Mesenchymal stem cell (in vitro differentiated cells and primary cell): ENCODE measurements around the gene ZNF292.

Experiments
- DNase-seq: peaks from one replicate; pipeline ENCODE4 v3.0.0-alpha.2; 2013
- H2AFZ ChIP-seq: one replicate; pipeline ENCODE4 v1.6.1; 2013; ENCODE audit warnings: low read depth, mild to moderate bottlenecking, control low read depth, inconsistent platforms, low read length, moderate library complexity
- H2AK5ac ChIP-seq: 2 replicates; pipeline ENCODE4 v1.6.1; 2013; ENCODE audit warnings: low read length, moderate library complexity, mild to moderate bottlenecking, inconsistent platforms; ENCODE audit not compliant: severe bottlenecking
- H2BK120ac ChIP-seq: one replicate; pipeline ENCODE4 v1.6.1; 2013; ENCODE audit warnings: low read depth, mild to moderate bottlenecking, inconsistent platforms, low read length, moderate library complexity
- H2BK12ac ChIP-seq, 2 experiments: one replicate each; pipeline ENCODE4 v1.6.1; 2013; ENCODE audit warnings: inconsistent platforms in 2 of 2, low read length in 2 of 2, mild to moderate bottlenecking in 2 of 2, moderate library complexity in 2 of 2, control low read depth in 1 of 2
- H2BK15ac ChIP-seq: one replicate; pipeline ENCODE4 v1.6.1; 2013; ENCODE audit warnings: mild to moderate bottlenecking, low read depth, inconsistent platforms; ENCODE audit not compliant: poor library complexity, severe bottlenecking
- H2BK5ac ChIP-seq: 2 replicates; pipeline ENCODE4 v1.6.1; 2013; ENCODE audit warnings: low read depth, mild to moderate bottlenecking, low read length, control low read depth, inconsistent platforms; ENCODE audit not compliant: poor library complexity, severe bottlenecking
- H3K14ac ChIP-seq, 2 experiments: one replicate each; pipeline ENCODE4 v1.6.1; 2013; ENCODE audit warnings: inconsistent platforms in 2 of 2, low read length in 2 of 2, control low read depth in 1 of 2, mild to moderate bottlenecking in 1 of 2, moderate library complexity in 1 of 2
- H3K18ac ChIP-seq, 2 experiments: one replicate each; pipeline ENCODE4 v1.6.1; 2013; ENCODE audit warnings: inconsistent platforms in 2 of 2, low read length in 2 of 2, control low read depth in 1 of 2, low read depth in 1 of 2, mild to moderate bottlenecking in 1 of 2
- H3K23ac ChIP-seq, 2 experiments: one replicate each; pipeline ENCODE4 v1.6.1; 2013; ENCODE audit warnings: inconsistent platforms in 2 of 2, low read length in 2 of 2, mild to moderate bottlenecking in 2 of 2, moderate library complexity in 2 of 2, control low read depth in 1 of 2
- H3K27ac ChIP-seq: 2 replicates; pipeline ENCODE4 v1.5.1; 2013; ENCODE audit warnings: mild to moderate bottlenecking, moderate library complexity, low read length, control low read depth, inconsistent platforms; ENCODE audit not compliant: poor library complexity, severe bottlenecking
- H3K27me3 ChIP-seq, 2 experiments: 2 replicates each; pipeline versions ENCODE4 v1.6.1 to v1.7.0; 2013; ENCODE audit warnings: low read length in 2 of 2, mild to moderate bottlenecking in 2 of 2, moderate library complexity in 2 of 2, control low read depth in 1 of 2, inconsistent platforms in 1 of 2; ENCODE audit not compliant: control insufficient read depth in 1 of 2, insufficient read depth in 1 of 2
- H3K36me3 ChIP-seq, 2 experiments: 2 replicates each; pipeline versions ENCODE4 v1.6.1 to v1.7.0; 2013; ENCODE audit warnings: low read length in 2 of 2, control low read depth in 1 of 2, inconsistent platforms in 1 of 2, low read depth in 1 of 2, mild to moderate bottlenecking in 1 of 2; ENCODE audit not compliant: insufficient read depth in 2 of 2, control insufficient read depth in 1 of 2
- H3K4ac ChIP-seq, 2 experiments: one replicate each; pipeline ENCODE4 v1.6.1; 2013; ENCODE audit warnings: inconsistent platforms in 2 of 2, low read length in 2 of 2, mild to moderate bottlenecking in 2 of 2, moderate library complexity in 2 of 2, control low read depth in 1 of 2, low read depth in 1 of 2
- H3K4me1 ChIP-seq: 2 replicates; pipeline ENCODE4 v1.6.1; 2013; ENCODE audit warnings: low read depth, low read length, control low read depth; ENCODE audit not compliant: control insufficient read depth, insufficient read depth
- H3K4me2 ChIP-seq: 2 replicates; pipeline ENCODE4 v1.6.1; 2013; ENCODE audit warnings: low read length, mild to moderate bottlenecking, inconsistent platforms; ENCODE audit not compliant: poor library complexity, severe bottlenecking
- H3K4me3 ChIP-seq, 2 experiments: 2 replicates each; pipeline versions ENCODE4 v1.5.1 to v1.7.0; 2013; ENCODE audit warnings: low read length in 2 of 2, mild to moderate bottlenecking in 2 of 2, control low read depth in 1 of 2, low read depth in 1 of 2; ENCODE audit not compliant: insufficient read depth in 1 of 2
- H3K79me1 ChIP-seq: replicated peaks from 2 replicates; pipeline ENCODE4 v1.6.1; 2013; ENCODE audit warnings: mild to moderate bottlenecking, control low read depth, low read length, inconsistent platforms; ENCODE audit not compliant: poor library complexity, severe bottlenecking
- H3K9ac ChIP-seq: 2 replicates; pipeline ENCODE4 v1.7.0; 2013; ENCODE audit warnings: mild to moderate bottlenecking, low read length, moderate library complexity
- H3K9me3 ChIP-seq: 2 replicates; pipeline ENCODE4 v1.7.0; 2013; ENCODE audit warnings: mild to moderate bottlenecking, low read length; ENCODE audit not compliant: control insufficient read depth
- H4K8ac ChIP-seq: one replicate; pipeline ENCODE4 v1.6.1; 2013; ENCODE audit warnings: inconsistent platforms, mild to moderate bottlenecking, low read length, moderate library complexity
- H4K91ac ChIP-seq: one replicate; pipeline ENCODE4 v1.6.1; 2013; ENCODE audit warnings: mild to moderate bottlenecking, low read length, inconsistent platforms
- WGBS: methylation state at CpG from one replicate; pipeline ENCODE4 v1.1.7; 2013; ENCODE audit warnings: mixed read lengths; 5-methylcytosine and 5-hydroxymethylcytosine counted together

The ZNF292 gene

DNA sequence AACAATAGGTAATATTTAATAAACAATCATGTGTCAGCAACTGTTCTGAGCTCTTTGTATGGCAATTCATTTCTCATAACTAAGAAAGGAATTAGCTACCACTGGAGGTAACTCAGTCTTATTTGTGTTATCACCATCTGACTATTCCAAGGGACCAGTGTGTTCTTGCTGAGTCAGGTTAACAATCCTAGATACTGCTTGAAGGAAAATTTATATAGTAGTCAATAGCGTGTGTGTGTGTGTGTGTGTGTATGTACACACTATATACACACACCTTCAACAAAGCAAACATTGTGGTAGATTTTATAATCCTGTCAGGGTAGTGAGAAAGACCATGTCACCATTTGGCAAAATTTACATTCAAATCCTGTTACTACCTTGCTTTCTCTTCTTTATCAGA lies 121.3 kb downstream of the ZNF292 start:
- no peak overlapping the region for H3K9ac ChIP-seq
- H3K4ac ChIP-seq: no peak overlapping the region
- no peaks in the 10 kb centered on the region for H3K27me3 ChIP-seq
- no peak overlapping the region for H3K4me2 ChIP-seq
- H3K36me3 ChIP-seq: no peaks in the 10 kb centered on the region
- no peak overlapping the region for H3K14ac ChIP-seq
- H2BK15ac ChIP-seq: no peak overlapping the region
- H2BK120ac ChIP-seq: no peak overlapping the region
- no peak overlapping the region for H3K27ac ChIP-seq
- DNase-seq: no peak
- no peaks in the 10 kb centered on the region for H3K9me3 ChIP-seq
- WGBS: no CpG with 5 or more reads among the region's 1 CpG
- H3K4me3 ChIP-seq: no peak overlapping the region
- H2AK5ac ChIP-seq: no peak overlapping the region
- H3K18ac ChIP-seq: no peak overlapping the region
- no peaks in the 10 kb centered on the region for H3K79me1 ChIP-seq
- H3K4me1 ChIP-seq: no peaks in the 10 kb centered on the region
- H2BK12ac ChIP-seq: no peak overlapping the region
- H2AFZ ChIP-seq: no peak overlapping the region
- H2BK5ac ChIP-seq: no peak overlapping the region
- H4K91ac ChIP-seq: no peak overlapping the region
- H3K23ac ChIP-seq: no peak overlapping the region
- no peak overlapping the region for H4K8ac ChIP-seq

GRCh38 chr6:87277123-87277522 lies 121.8 kb downstream of the ZNF292 start:
- H3K36me3 ChIP-seq: no peaks in the 10 kb centered on the region
- H3K23ac ChIP-seq: no peak overlapping the region
- no peak overlapping the region for H4K91ac ChIP-seq
- H3K27me3 ChIP-seq: no peaks in the 10 kb centered on the region
- no peak overlapping the region for H3K27ac ChIP-seq
- no peak overlapping the region for H3K4me2 ChIP-seq
- no peak overlapping the region for H2BK12ac ChIP-seq
- H3K79me1 ChIP-seq: no peaks in the 10 kb centered on the region
- H2BK120ac ChIP-seq: no peak overlapping the region
- no peak overlapping the region for H3K18ac ChIP-seq
- DNase-seq: peak; percentile 22
- H2AK5ac ChIP-seq: no peak overlapping the region
- no peak overlapping the region for H3K4ac ChIP-seq
- H3K4me3 ChIP-seq: no peak overlapping the region
- no peak overlapping the region for H3K9ac ChIP-seq
- no peaks in the 10 kb centered on the region for H3K9me3 ChIP-seq
- no peak overlapping the region for H2BK5ac ChIP-seq
- no peak overlapping the region for H3K14ac ChIP-seq
- H3K4me1 ChIP-seq: no peaks in the 10 kb centered on the region
- no peak overlapping the region for H2AFZ ChIP-seq
- H4K8ac ChIP-seq: no peak overlapping the region
- no peak overlapping the region for H2BK15ac ChIP-seq

GRCh38 chr6:87279196-87279595 lies 123.8 kb downstream of the ZNF292 start:
- no peaks in the 10 kb centered on the region for H3K36me3 ChIP-seq

GRCh38 chr6:87281426-87281825 lies 126.1 kb downstream of the ZNF292 start:
- H3K4ac ChIP-seq: no peak overlapping the region
- no peak overlapping the region for H3K9ac ChIP-seq
- H2AFZ ChIP-seq: no peak overlapping the region
- no peak overlapping the region for H4K8ac ChIP-seq
- no peak overlapping the region for H2AK5ac ChIP-seq
- no peak overlapping the region for H3K23ac ChIP-seq
- 68% methylated on average over 1 of the region's 1 CpG for WGBS
- H3K18ac ChIP-seq: no peak overlapping the region
- H3K4me1 ChIP-seq: no peaks in the 10 kb centered on the region
- H3K4me2 ChIP-seq: no peak overlapping the region
- H3K14ac ChIP-seq: no peak overlapping the region
- no peaks in the 10 kb centered on the region for H3K27me3 ChIP-seq
- H2BK5ac ChIP-seq: no peak overlapping the region
- H3K4me3 ChIP-seq: no peak overlapping the region
- no peak overlapping the region for H2BK15ac ChIP-seq
- H2BK120ac ChIP-seq: no peak overlapping the region
- DNase-seq: peak; percentile 21
- no peak overlapping the region for H4K91ac ChIP-seq
- H3K79me1 ChIP-seq: no peaks in the 10 kb centered on the region
- H3K27ac ChIP-seq: no peak overlapping the region
- H2BK12ac ChIP-seq: no peak overlapping the region
- no peaks in the 10 kb centered on the region for H3K36me3 ChIP-seq
- no peaks in the 10 kb centered on the region for H3K9me3 ChIP-seq

More at GRCh38 chr6:87279196-87279595, 123.8 kb downstream of the ZNF292 start:
- Histone ChIP-seq H3K18ac (no peak overlapping the region), H3K9me3 (no peaks in the 10 kb centered on the region), H3K4me1 (no peaks in the 10 kb centered on the region), H3K4me3 (no peak overlapping the region), H3K27ac (no peak overlapping the region), H2AK5ac (no peak overlapping the region), H3K79me1 (no peaks in the 10 kb centered on the region), H2BK15ac (no peak overlapping the region), H2BK120ac (no peak overlapping the region), H2BK12ac (no peak overlapping the region), H3K4ac (no peak overlapping the region), H2AFZ (no peak overlapping the region), H3K4me2 (no peak overlapping the region), H4K8ac (no peak overlapping the region), H3K9ac (no peak overlapping the region), H2BK5ac (no peak overlapping the region), H3K27me3 (no peaks in the 10 kb centered on the region), H4K91ac (no peak overlapping the region), H3K14ac (no peak overlapping the region), H3K23ac (no peak overlapping the region)
- DNase-seq: no peak
- 77% methylated on average over 2 of the region's 2 CpGs for WGBS
